SU-DHL-6 (cell line): ENCODE results near the gene UTP3.
"Not testable (repeated sequence)": the region's sequence is repeated elsewhere in the genome, so short reads cannot be mapped to it uniquely, and the experiment has no call there.

Experiments
- H2AFZ ChIP-seq: fragments of 200-600 bp; sonication (generic); 2 replicates; pipeline ENCODE4 v1.6.1; 2014; ENCODE audit warnings: low read depth, mild to moderate bottlenecking, moderate library complexity, mixed read lengths, antibody characterized with exemption, low read length; ENCODE audit not compliant: severe bottlenecking
- H3F3A ChIP-seq: fragments of 200-600 bp; shearing (Covaris generic); 2 replicates; pipeline ENCODE4 v1.6.0; 2016; ENCODE audit warnings: antibody characterized with exemption, mild to moderate bottlenecking; ENCODE audit not compliant: insufficient read depth
- H3K27ac ChIP-seq: fragments of 200-600 bp; sonication (generic); 2 replicates; pipeline ENCODE4 v1.5.1; 2016; ENCODE audit warnings: low read depth, mild to moderate bottlenecking, low read length, moderate library complexity, mixed read lengths
- H3K27me3 ChIP-seq: fragments of 200-600 bp; sonication (generic), shearing (Covaris generic); 2 replicates; pipeline ENCODE4 v1.6.0; 2014; ENCODE audit warnings: mild to moderate bottlenecking, low read length
- H3K36me3 ChIP-seq: fragments of 200-600 bp; sonication (generic); 2 replicates; pipeline ENCODE4 v1.6.1; 2014; ENCODE audit warnings: mild to moderate bottlenecking, low read length, mixed read lengths
- H3K4me2 ChIP-seq: fragments of 300-600, 200-600 bp; shearing (Covaris generic), sonication (generic); 2 replicates; pipeline ENCODE4 v1.6.0; 2014; ENCODE audit warnings: low read length, low read depth, mild to moderate bottlenecking; ENCODE audit not compliant: poor library complexity, severe bottlenecking
- H3K4me3 ChIP-seq: fragments of 200-600 bp; sonication (generic); 2 replicates; pipeline ENCODE4 v1.5.1; 2014; ENCODE audit warnings: antibody characterized with exemption, low read length, mild to moderate bottlenecking, mixed read lengths; ENCODE audit not compliant: insufficient read depth, poor library complexity, severe bottlenecking
- H3K79me2 ChIP-seq: fragments of 200-600 bp; sonication (generic); 2 replicates; pipeline ENCODE4 v1.6.1; 2014; ENCODE audit warnings: mild to moderate bottlenecking, low read length, moderate library complexity; ENCODE audit not compliant: insufficient read depth
- H3K9ac ChIP-seq: fragments of 200-600 bp; sonication (generic); 2 replicates; pipeline ENCODE4 v1.7.0; 2014; ENCODE audit warnings: mild to moderate bottlenecking, low read length
- H3K9me2 ChIP-seq: fragments of 200-600 bp; sonication (generic); replicated peaks from 2 replicates; pipeline ENCODE4 v1.6.1; 2014; ENCODE audit warnings: low read length; ENCODE audit not compliant: insufficient read depth
- H3K9me3 ChIP-seq: fragments of 200-600 bp; sonication (generic); 2 replicates; pipeline ENCODE4 v1.6.1; 2014; ENCODE audit warnings: low read length, mixed read lengths; ENCODE audit not compliant: insufficient read depth
- H4K20me1 ChIP-seq: fragments of 200-600 bp; sonication (generic); 2 replicates; pipeline ENCODE4 v1.6.1; 2014; ENCODE audit warnings: low read depth, mild to moderate bottlenecking, antibody characterized with exemption, low read length, moderate library complexity, mixed read lengths
- EZH2phosphoT487 ChIP-seq: fragments of 200-600 bp; sonication (generic), shearing (Covaris generic); conservative IDR thresholded peaks from 2 replicates; pipeline ENCODE4 v1.6.1; 2018; ENCODE audit warnings: mild to moderate bottlenecking, antibody characterized with exemption, low read length, moderate library complexity, mixed read lengths
- TF ChIP-seq, protein P1 (sequence below): fragments of 200-600 bp; sonication (generic); IDR thresholded peaks from one replicate; pipeline ENCODE4 v1.5.1; 2017; ENCODE audit warnings: antibody characterized with exemption, mild to moderate bottlenecking, low read length, moderate library complexity; ENCODE audit not compliant: insufficient read depth, poor library complexity, severe bottlenecking

Gene UTP3

GRCh38 chr4:70700712-70701111 is 12.4 kb downstream of the UTP3 start:
- TF ChIP-seq, protein P1, sequence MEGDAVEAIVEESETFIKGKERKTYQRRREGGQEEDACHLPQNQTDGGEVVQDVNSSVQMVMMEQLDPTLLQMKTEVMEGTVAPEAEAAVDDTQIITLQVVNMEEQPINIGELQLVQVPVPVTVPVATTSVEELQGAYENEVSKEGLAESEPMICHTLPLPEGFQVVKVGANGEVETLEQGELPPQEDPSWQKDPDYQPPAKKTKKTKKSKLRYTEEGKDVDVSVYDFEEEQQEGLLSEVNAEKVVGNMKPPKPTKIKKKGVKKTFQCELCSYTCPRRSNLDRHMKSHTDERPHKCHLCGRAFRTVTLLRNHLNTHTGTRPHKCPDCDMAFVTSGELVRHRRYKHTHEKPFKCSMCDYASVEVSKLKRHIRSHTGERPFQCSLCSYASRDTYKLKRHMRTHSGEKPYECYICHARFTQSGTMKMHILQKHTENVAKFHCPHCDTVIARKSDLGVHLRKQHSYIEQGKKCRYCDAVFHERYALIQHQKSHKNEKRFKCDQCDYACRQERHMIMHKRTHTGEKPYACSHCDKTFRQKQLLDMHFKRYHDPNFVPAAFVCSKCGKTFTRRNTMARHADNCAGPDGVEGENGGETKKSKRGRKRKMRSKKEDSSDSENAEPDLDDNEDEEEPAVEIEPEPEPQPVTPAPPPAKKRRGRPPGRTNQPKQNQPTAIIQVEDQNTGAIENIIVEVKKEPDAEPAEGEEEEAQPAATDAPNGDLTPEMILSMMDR = no peak
- TF ChIP-seq EZH2phosphoT487 = no peak
- Histone ChIP-seq H3F3A (peaks cover 13% of the 10 kb centered on the region; the same call in 1 of the 2 replicates), H3K4me3 (no peak overlapping the region), H3K9me3 (no peaks in the 10 kb centered on the region), H3K79me2 (no peaks in the 10 kb centered on the region), H3K9ac (no peak overlapping the region), H3K9me2 (no peaks in the 10 kb centered on the region), H4K20me1 (no peaks in the 10 kb centered on the region), H2AFZ (no peak overlapping the region), H3K4me2 (no peak overlapping the region), H3K27ac (no peak overlapping the region), H3K27me3 (no peaks in the 10 kb centered on the region), H3K36me3 (no peaks in the 10 kb centered on the region)

DNA sequence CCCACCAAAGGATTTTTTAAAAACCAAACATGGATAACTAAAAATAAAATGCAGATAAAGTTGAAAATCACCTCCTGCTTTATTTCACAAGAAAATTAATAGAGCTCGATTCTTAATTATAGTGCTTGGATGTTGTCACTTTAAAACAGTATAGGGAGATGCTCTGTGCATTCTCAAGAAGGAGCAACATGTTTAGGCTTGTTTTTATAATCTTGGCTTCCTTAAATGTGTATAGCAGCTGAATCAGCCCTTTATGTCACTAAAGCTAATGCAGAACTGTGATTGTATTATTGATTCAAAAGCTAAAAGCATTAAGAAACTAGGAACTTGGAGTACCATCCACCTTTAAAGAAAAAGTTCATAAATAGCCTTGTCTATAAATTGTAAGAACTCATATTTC is 12.9 kb downstream of the UTP3 start:
- Histone ChIP-seq H3K9me3 (no peaks in the 10 kb centered on the region), H3K27me3 (no peaks in the 10 kb centered on the region), H3K4me2 (no peak overlapping the region), H3K9me2 (no peaks in the 10 kb centered on the region), H3F3A (peaks cover 13% of the 10 kb centered on the region; the same call in 1 of the 2 replicates), H4K20me1 (no peaks in the 10 kb centered on the region), H3K4me3 (no peak overlapping the region), H3K9ac (no peak overlapping the region), H3K79me2 (no peaks in the 10 kb centered on the region), H2AFZ (no peak overlapping the region), H3K27ac (no peak overlapping the region), H3K36me3 (no peaks in the 10 kb centered on the region)
- TF ChIP-seq, protein P1 = no peak
- TF ChIP-seq EZH2phosphoT487 = no peak

- H3K79me2 ChIP-seq, H3K27ac ChIP-seq, H3K4me2 ChIP-seq, H4K20me1 ChIP-seq, H3K36me3 ChIP-seq, H3K4me3 ChIP-seq, H3K9ac ChIP-seq, H3K27me3 ChIP-seq, H2AFZ ChIP-seq, H3K9me3 ChIP-seq, H3K9me2 ChIP-seq: not testable (repeated sequence)
- 0 out of 2 replicates have a peak, but pooled peaks cover 13% of the 10 kb centered on the region for H3F3A ChIP-seq
These were observed 14.3 kb downstream of the UTP3 start for GRCh38 chr4:70702592-70702991.

- Histone ChIP-seq H3K36me3 (no peaks in the 10 kb centered on the region), H3K79me2 (no peaks in the 10 kb centered on the region), H4K20me1 (no peaks in the 10 kb centered on the region), H3K4me2 (peak overlapping the region; percentile 94), H3F3A (0 out of 2 replicates have a peak, but pooled peaks cover 13% of the 10 kb centered on the region), H3K27me3 (no peaks in the 10 kb centered on the region), H2AFZ (peak overlapping the region; percentile 86), H3K9me2 (no peaks in the 10 kb centered on the region), H3K27ac (peak overlapping the region; percentile 77), H3K4me3 (peak overlapping the region; percentile 63), H3K9ac (peak overlapping the region; percentile 69), H3K9me3 (no peaks in the 10 kb centered on the region)
- TF ChIP-seq, protein P1 = no peak
- TF ChIP-seq EZH2phosphoT487 = no peak
These were observed 15.4 kb downstream of the UTP3 start for GRCh38 chr4:70703619-70704214.
